Measurements from ENCODE around the gene PFKM.

The PFKM gene

GRCh38 chr12:48175613-48176416 is 56.7 kb downstream of the PFKM start:
- TF ChIP-seq CTCF (conservative IDR thresholded peaks at IDR 0.05) = no peak

DNA sequence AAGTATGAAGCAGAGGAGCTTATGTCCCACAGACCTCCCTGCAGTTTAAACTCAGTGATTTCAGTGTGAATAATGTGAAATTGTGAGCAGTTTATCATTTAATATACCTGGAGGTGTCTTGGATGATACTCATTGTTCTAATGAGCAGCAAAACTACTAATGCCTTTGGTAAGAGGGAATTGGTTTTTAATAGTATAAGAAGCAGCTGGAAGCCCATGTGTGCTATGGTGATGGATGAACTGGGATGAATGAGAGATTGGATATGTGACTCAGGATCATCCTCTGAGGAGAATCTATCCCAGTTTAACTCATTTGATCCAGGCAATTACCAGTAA is 57.2 kb downstream of the PFKM start:
- no peak for TF ChIP-seq CTCF (conservative IDR thresholded peaks at IDR 0.05)
- peak overlapping the region; percentile 43 for H3K27ac ChIP-seq

More at GRCh38 chr12:48175613-48176416, 56.7 kb downstream of the PFKM start:
- H3K27ac ChIP-seq = peak overlapping the region; percentile 43

DNA sequence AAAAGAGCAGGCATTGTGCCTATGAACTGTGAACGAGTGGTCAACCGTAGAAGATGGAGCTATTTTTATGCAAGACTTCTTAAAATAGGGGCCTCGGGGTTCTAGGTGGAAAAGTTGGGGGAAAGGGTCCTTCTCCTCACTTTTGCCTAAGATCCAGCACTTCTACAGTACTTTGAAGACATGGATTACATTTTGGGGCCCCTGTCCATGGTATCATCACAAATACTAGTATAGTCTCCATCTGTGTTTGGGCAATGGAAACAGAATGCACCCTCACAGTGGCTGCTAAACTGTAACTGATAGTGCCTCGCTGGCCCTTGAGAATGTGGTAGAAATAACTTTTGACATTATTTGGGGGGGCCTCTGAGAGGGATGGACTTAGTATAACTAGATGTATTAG is 58.8 kb downstream of the PFKM start:
- no peak overlapping the region for H3K27ac ChIP-seq
- TF ChIP-seq CTCF (conservative IDR thresholded peaks at IDR 0.05) = no peak

GRCh38 chr12:48179466-48179865 is 60.3 kb downstream of the PFKM start:
- no peak for TF ChIP-seq CTCF (conservative IDR thresholded peaks at IDR 0.05)
- H3K27ac ChIP-seq = no peak overlapping the region

DNA sequence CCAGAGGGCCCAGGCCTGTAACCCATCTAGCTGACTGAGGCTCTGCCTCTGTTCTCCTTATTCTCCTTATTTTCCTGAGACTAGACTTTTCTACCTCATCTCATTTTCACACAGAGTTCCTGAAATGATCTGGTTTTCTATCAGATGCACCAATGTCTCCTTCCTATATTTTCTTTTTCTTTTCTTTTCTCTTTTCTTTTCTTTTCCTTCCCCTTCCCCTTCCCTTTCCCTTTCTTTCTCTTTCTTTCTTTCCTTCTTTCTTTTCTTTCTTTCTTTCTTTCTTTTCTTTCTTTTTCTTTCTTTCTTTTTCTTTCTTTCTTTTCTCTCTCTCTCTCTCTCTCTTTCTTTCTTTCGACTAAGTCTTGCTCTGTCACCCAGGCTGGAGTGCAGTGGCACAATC is 61.3 kb downstream of the PFKM start:
- no peak overlapping the region for H3K27ac ChIP-seq
- TF ChIP-seq CTCF (conservative IDR thresholded peaks at IDR 0.05) = no peak

DNA sequence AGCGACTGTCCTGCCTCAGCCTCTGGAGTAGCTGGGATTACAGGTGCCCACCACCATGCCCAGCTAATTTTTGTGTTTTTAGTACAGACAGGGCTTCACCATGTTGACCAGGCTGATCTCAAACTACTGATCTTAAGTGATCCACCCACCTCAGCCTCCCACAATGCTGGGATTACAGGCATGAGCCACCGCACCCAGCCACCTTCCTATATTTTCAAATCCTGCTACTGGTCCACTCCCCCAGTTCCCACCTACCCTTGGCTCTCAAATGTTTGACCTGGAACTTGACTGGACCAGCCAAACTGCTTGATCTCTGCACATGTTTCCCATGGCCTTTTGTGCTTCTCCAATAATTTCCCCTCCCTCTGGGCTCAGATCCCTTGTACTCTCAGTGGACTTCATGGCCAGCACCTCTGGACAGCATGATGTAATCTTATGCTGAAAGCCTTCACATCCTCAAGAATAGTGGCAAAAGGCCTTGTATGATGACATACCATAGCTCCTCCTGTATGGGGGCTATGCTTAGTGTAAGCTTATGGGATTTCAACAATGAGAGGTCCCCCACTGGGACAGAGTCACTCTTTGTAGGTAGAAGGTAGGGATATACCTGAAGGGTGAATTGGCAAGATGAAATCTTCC is 61.8 kb downstream of the PFKM start:
- TF ChIP-seq CTCF (conservative IDR thresholded peaks at IDR 0.05) = no peak

DNA sequence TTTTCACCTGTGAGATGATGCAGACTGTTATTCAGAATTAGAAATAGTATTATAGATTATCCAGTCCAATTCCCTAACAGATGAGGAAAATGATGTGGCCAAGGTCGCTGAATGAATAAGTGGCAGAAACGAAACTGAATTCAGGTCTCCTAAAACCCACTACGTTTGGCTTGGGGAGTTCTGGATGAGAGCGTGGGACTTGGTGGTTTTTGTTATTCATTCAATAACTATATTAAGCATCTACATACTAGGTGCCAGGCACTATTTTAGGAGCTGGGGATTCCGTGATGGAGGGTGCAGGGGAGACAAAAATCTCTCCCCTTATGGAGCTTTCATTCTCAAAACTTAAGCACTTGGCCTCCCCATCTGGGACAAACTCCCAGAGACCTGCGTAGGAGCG is 63.5 kb downstream of the PFKM start:
- peak overlapping the region; percentile 52 for H3K27ac ChIP-seq
- no peak for TF ChIP-seq CTCF (conservative IDR thresholded peaks at IDR 0.05)

More for the DNA sequence above, 61.8 kb downstream of the PFKM start:
- no peak overlapping the region for H3K27ac ChIP-seq
